Measurements from ENCODE around the gene SLC37A4. TPM values are rescaled to one million over a fixed set of nuclear protein-coding genes. Genes with fewer than 3 reads are reported as not detected.
A peak's percentile ranks its signal among the peaks of the same experiment; 100 is the strongest.
"Not testable (repeated sequence)": the region's sequence is repeated elsewhere in the genome, so short reads cannot be mapped to it uniquely, and the experiment has no call there.

The SLC37A4 gene
- total and polyA plus RNA-seq, 9 donors = 5.7 to 18.4 (median 11.0) TPM

GRCh38 chr11:119000906-119001305 lies 29.8 kb downstream of the SLC37A4 start:
- no peak overlapping the region for H3K4me3 ChIP-seq (ENCODE audit: low read length)
- H3K9me3 ChIP-seq (replicated peaks; ENCODE audit: control insufficient read depth, low read depth, low read length) = no peaks in the 10 kb centered on the region
- no peak for DNase-seq
- H3K36me3 ChIP-seq (ENCODE audit: control insufficient read depth, insufficient read depth, low read length) = peaks cover 32% of the 10 kb centered on the region
- no peaks in the 10 kb centered on the region for H3K27me3 ChIP-seq (ENCODE audit: control insufficient read depth, insufficient read depth, low read length)
- peaks cover 17% of the 10 kb centered on the region for H3K4me1 ChIP-seq (ENCODE audit: control insufficient read depth, insufficient read depth, low read length)
- WGBS (ENCODE audit: insufficient coverage) = no CpG with 5 or more reads among the region's 1 CpG
- H3K27ac ChIP-seq (ENCODE audit: low read length) = no peak overlapping the region

- H3K36me3 ChIP-seq (ENCODE audit: control insufficient read depth, insufficient read depth, low read length) = peaks cover 28% of the 10 kb centered on the region
- H3K27ac ChIP-seq (ENCODE audit: low read length) = no peak overlapping the region
- peaks cover 17% of the 10 kb centered on the region for H3K4me1 ChIP-seq (ENCODE audit: control insufficient read depth, insufficient read depth, low read length)
- no peaks in the 10 kb centered on the region for H3K27me3 ChIP-seq (ENCODE audit: control insufficient read depth, insufficient read depth, low read length)
- DNase-seq = no peak
- peak overlapping the region; percentile 79 for H3K4me3 ChIP-seq (ENCODE audit: low read length)
- no peaks in the 10 kb centered on the region for H3K9me3 ChIP-seq (replicated peaks; ENCODE audit: control insufficient read depth, low read depth, low read length)
- WGBS (ENCODE audit: insufficient coverage) = 77% methylated on average over 3 of the region's 6 CpGs
These were observed 31.9 kb downstream of the SLC37A4 start for GRCh38 chr11:118998822-118999221.

- H3K4me1 ChIP-seq (ENCODE audit: control insufficient read depth, insufficient read depth, low read length) = peaks cover 17% of the 10 kb centered on the region
- H3K36me3 ChIP-seq (ENCODE audit: control insufficient read depth, insufficient read depth, low read length) = peaks cover 26% of the 10 kb centered on the region
- peak overlapping the region; percentile 79 for H3K4me3 ChIP-seq (ENCODE audit: low read length)
- H3K27ac ChIP-seq (ENCODE audit: low read length) = peak overlapping the region; percentile 37
- no peaks in the 10 kb centered on the region for H3K9me3 ChIP-seq (replicated peaks; ENCODE audit: control insufficient read depth, low read depth, low read length)
- DNase-seq = no peak
- 5% methylated on average over 15 of the region's 19 CpGs for WGBS (ENCODE audit: insufficient coverage)
- H3K27me3 ChIP-seq (ENCODE audit: control insufficient read depth, insufficient read depth, low read length) = no peaks in the 10 kb centered on the region
These were observed 32.3 kb downstream of the SLC37A4 start for GRCh38 chr11:118998388-118998717.

DNA sequence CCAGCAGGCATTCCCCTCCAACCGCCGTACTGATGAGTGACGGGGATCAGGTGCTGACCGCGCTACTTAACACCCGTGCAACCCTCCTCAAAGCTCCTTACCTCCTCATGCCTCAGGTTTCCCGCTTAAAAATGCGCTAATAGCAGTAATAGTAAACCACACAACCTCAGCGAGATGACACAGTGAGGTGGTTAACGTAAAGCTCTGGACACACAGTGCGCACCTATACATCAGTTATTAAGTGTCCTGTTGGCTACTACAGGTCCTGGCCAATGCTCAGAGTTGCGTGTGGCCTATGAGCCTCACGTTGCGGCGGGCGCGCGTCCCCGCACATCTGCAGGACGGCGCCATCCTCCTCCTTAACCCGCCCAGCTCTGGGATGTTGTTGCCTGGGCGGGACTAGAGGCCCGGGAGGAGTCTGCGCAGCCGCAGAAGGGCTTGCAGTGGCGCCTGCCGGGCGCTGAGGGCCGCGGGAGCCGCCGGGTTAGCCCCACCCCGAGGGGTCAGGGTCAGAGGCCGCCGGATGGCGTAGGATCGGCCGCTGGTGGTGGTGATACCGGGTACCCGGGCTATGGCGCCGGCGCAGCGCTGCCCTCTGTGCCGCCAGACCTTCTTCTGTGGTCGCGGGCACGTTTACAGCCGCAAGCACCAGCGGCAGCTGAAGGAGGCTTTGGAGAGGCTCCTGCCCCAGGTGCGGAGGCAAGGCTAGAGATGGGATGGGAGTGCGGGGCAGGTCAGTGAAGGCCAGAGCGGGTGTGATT lies 32.9 kb downstream of the SLC37A4 start, which contains the start of gene CENATAC:
TSS of gene CENATAC (plus strand) at position 512 of the 761 bp plus-strand sequence. CDS start at position 572, 60 bp downstream.
- Histone ChIP-seq H3K4me1 (ENCODE audit: control insufficient read depth, insufficient read depth, low read length) (peaks cover 17% of the 10 kb centered on the region), H3K9me3 (replicated peaks; ENCODE audit: control insufficient read depth, low read depth, low read length) (no peaks in the 10 kb centered on the region), H3K27me3 (ENCODE audit: control insufficient read depth, insufficient read depth, low read length) (no peaks in the 10 kb centered on the region), H3K36me3 (ENCODE audit: control insufficient read depth, insufficient read depth, low read length) (peaks cover 21% of the 10 kb centered on the region), H3K27ac (ENCODE audit: low read length) (peak within 1 kb of the TSS; percentile 65), H3K4me3 (ENCODE audit: low read length) (peak within 1 kb of the TSS; percentile 79)
- peak; percentile 96 for DNase-seq
- under 1% methylated on average over 46 of the region's 54 CpGs for WGBS (ENCODE audit: insufficient coverage)

DNA sequence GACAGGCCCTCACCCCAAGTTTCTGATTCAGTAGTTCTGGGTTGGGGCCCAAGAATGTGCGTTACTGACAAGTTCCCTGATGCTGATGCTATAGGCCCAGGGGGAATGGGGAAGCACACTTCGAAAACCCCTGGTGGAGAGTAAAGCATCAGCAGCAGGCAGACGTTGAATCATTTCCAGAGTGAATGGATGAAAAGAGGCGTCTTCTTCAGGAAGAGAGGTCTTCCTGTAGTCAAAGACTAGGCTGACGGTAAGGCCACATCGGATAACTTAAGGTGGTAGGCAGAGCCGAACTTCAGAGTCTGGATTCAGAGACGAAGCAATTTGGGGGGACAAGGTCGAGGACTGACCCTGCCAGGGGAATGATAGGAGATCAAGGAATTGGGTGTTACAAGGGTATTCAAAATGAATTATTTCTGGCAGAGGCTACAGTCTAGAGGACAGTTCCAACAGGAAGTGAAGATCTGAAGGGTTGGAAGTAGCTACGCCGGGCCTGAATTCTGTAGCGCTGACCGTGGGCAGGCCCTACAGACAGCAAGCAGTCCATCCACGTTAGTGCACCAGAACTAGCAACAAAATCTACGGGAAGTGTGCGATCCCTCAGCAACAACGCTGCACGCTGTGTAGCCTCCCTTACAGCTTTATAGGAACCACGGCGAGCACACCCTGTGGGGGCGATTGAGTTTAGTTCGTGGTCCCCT lies 33.6 kb downstream of the SLC37A4 start:
- H3K27ac ChIP-seq (ENCODE audit: low read length) = peak overlapping the region; percentile 65
- WGBS (ENCODE audit: insufficient coverage) = 13% methylated on average over 19 of the region's 22 CpGs
- DNase-seq = peak; percentile 37
- H3K36me3 ChIP-seq (ENCODE audit: control insufficient read depth, insufficient read depth, low read length) = peaks cover 15% of the 10 kb centered on the region
- H3K4me3 ChIP-seq (ENCODE audit: low read length) = peak overlapping the region; percentile 79
- H3K4me1 ChIP-seq (ENCODE audit: control insufficient read depth, insufficient read depth, low read length) = peaks cover 17% of the 10 kb centered on the region
- H3K27me3 ChIP-seq (ENCODE audit: control insufficient read depth, insufficient read depth, low read length) = no peaks in the 10 kb centered on the region
- no peaks in the 10 kb centered on the region for H3K9me3 ChIP-seq (replicated peaks; ENCODE audit: control insufficient read depth, low read depth, low read length)

DNA sequence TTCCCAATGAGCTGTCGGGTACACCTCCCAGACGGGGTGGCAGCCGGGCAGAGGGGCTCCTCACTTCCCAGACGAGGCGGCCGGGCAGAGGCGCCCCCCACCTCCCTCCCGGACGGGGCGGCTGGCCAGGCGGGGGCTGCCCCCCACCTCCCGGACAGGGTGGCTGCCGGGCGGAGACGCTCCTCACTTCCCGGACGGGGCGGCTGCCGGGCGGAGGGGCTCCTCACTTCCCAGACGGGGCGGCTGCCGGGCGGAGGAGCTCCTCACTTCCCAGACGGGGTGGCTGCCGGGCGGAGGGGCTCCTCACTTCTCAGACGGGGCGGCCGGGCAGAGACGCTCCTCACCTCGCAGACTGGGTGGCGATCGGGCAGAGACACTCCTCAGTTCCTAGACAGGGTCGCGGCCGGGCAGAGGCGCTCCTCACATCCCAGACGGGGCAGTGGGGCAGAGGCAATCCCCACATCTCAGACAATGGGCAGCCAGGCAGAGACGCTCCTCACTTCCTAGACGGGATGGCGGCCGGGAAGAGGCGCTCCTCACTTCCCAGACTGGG lies 39.1 kb downstream of the SLC37A4 start:
- H3K27me3 ChIP-seq (ENCODE audit: control insufficient read depth, insufficient read depth, low read length); H3K36me3 ChIP-seq (ENCODE audit: control insufficient read depth, insufficient read depth, low read length); H3K27ac ChIP-seq (ENCODE audit: low read length); H3K4me3 ChIP-seq (ENCODE audit: low read length); H3K9me3 ChIP-seq (replicated peaks; ENCODE audit: control insufficient read depth, low read depth, low read length); DNase-seq; H3K4me1 ChIP-seq (ENCODE audit: control insufficient read depth, insufficient read depth, low read length): not testable (repeated sequence)
- 90% methylated on average over 19 of the region's 44 CpGs for WGBS (ENCODE audit: insufficient coverage)

- Histone ChIP-seq H3K4me1 (ENCODE audit: control insufficient read depth, insufficient read depth, low read length) (no peaks in the 10 kb centered on the region), H3K9me3 (replicated peaks; ENCODE audit: control insufficient read depth, low read depth, low read length) (no peaks in the 10 kb centered on the region), H3K4me3 (ENCODE audit: low read length) (no peak overlapping the region), H3K27ac (ENCODE audit: low read length) (no peak overlapping the region), H3K27me3 (ENCODE audit: control insufficient read depth, insufficient read depth, low read length) (no peaks in the 10 kb centered on the region), H3K36me3 (ENCODE audit: control insufficient read depth, insufficient read depth, low read length) (no peaks in the 10 kb centered on the region)
- no peak for DNase-seq
- WGBS (ENCODE audit: insufficient coverage) = 89% methylated on average over 3 of the region's 5 CpGs
These were observed 42.4 kb downstream of the SLC37A4 start for GRCh38 chr11:118988280-118988679.

- Histone ChIP-seq H3K27ac (ENCODE audit: low read length) (no peak overlapping the region), H3K4me1 (ENCODE audit: control insufficient read depth, insufficient read depth, low read length) (peaks cover 5% of the 10 kb centered on the region), H3K9me3 (replicated peaks; ENCODE audit: control insufficient read depth, low read depth, low read length) (no peaks in the 10 kb centered on the region), H3K4me3 (ENCODE audit: low read length) (no peak overlapping the region), H3K27me3 (ENCODE audit: control insufficient read depth, insufficient read depth, low read length) (peaks cover 2% of the 10 kb centered on the region), H3K36me3 (ENCODE audit: control insufficient read depth, insufficient read depth, low read length) (no peaks in the 10 kb centered on the region)
- WGBS (ENCODE audit: insufficient coverage) = no CpG with 5 or more reads among the region's 2 CpGs
- DNase-seq = no peak
These were observed 45.9 kb downstream of the SLC37A4 start for GRCh38 chr11:118984825-118985224.

GRCh38 chr11:118984337-118984736 lies 46.3 kb downstream of the SLC37A4 start:
- H3K36me3 ChIP-seq (ENCODE audit: control insufficient read depth, insufficient read depth, low read length); H3K4me1 ChIP-seq (ENCODE audit: control insufficient read depth, insufficient read depth, low read length); DNase-seq; H3K4me3 ChIP-seq (ENCODE audit: low read length); H3K9me3 ChIP-seq (replicated peaks; ENCODE audit: control insufficient read depth, low read depth, low read length); H3K27ac ChIP-seq (ENCODE audit: low read length); H3K27me3 ChIP-seq (ENCODE audit: control insufficient read depth, insufficient read depth, low read length): not testable (repeated sequence)
- WGBS (ENCODE audit: insufficient coverage) = 84% methylated on average over 4 of the region's 8 CpGs

DNA sequence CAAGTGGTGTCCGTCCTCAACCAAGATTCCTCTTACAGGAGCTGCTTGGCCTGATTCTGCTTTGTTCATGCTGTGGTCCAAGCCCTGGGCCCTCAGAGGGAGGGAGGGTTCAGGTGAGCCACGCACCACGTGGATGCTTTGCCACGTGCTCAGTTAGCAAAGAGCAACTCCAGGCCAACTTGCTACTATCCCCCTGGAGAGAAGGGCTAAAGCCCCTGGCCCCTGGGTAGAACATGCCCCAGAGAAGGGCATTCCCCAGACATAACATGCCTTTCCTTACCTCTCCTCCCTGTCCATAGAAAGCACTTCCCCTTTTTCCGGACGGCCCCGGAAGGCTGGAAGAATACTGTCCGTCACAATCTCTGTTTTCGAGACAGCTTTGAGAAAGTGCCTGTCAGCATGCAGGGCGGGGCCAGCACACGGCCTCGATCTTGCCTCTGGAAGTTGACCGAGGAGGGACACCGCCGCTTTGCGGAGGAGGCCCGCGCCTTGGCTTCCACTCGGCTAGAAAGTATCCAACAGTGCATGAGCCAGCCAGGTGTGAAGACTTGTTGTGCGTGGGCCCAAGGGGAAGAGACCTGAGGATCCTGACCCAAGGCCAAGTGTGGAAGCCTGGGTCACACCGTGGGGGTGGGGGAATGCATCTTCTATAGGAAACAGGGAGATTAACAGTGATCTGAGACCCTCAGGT lies 50.3 kb downstream of the SLC37A4 start:
- no peak overlapping the region for H3K4me3 ChIP-seq (ENCODE audit: low read length)
- DNase-seq = peak; percentile 76
- no peaks in the 10 kb centered on the region for H3K9me3 ChIP-seq (replicated peaks; ENCODE audit: control insufficient read depth, low read depth, low read length)

More for the DNA sequence above, 50.3 kb downstream of the SLC37A4 start:
- Histone ChIP-seq H3K4me1 (ENCODE audit: control insufficient read depth, insufficient read depth, low read length) (peaks cover 10% of the 10 kb centered on the region), H3K36me3 (ENCODE audit: control insufficient read depth, insufficient read depth, low read length) (no peaks in the 10 kb centered on the region), H3K27me3 (ENCODE audit: control insufficient read depth, insufficient read depth, low read length) (peaks cover 8% of the 10 kb centered on the region), H3K27ac (ENCODE audit: low read length) (no peak overlapping the region)
- WGBS (ENCODE audit: insufficient coverage) = 5% methylated on average over 18 of the region's 21 CpGs
